Measurements from ENCODE around the gene NFYB.
"Not testable (repeated sequence)": the region's sequence is repeated elsewhere in the genome, so short reads cannot be mapped to it uniquely, and the experiment has no call there.

Gene NFYB

GRCh38 chr12:104115587-104115975 lies 22.4 kb downstream of the NFYB start:
- DNase-seq (ENCODE audit: low read depth, low spot score), result no peak

DNA sequence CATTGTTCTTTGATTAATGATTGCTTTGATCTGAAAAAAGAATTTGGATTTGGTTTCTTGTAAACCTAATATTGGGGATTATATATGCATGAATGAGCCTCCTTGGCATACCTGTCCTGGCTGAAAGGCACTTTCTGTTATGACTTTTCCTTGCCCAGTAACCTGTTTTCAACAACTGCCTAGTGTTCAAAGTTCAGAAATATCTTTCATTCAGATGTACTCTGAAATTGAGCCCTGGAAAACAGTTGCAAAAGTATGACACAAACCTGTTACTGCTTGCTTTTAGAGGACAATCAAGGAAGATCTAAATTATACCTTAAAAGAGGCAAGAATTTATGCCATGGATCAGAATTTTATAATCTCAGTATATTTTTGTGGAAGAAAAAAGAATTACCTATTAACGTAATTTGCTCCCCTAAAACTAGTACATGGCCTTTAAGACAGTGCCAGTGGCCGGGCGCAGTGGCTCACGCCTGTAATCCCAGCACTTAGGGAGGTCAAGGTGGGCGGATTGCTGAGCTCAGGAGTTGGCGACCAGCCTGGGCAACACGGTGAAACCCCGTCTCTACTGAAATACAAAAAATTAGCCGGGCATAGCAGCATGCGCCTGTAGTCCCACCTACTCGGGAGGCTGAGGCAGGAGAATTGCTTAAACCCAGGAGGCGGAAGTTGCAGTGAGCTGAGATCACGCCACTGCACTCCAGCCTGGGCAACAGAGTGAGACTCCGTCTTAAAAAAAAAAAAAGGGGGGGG lies 23.0 kb downstream of the NFYB start:
- DNase-seq (ENCODE audit: low read depth, low spot score), result not testable (repeated sequence)

DNA sequence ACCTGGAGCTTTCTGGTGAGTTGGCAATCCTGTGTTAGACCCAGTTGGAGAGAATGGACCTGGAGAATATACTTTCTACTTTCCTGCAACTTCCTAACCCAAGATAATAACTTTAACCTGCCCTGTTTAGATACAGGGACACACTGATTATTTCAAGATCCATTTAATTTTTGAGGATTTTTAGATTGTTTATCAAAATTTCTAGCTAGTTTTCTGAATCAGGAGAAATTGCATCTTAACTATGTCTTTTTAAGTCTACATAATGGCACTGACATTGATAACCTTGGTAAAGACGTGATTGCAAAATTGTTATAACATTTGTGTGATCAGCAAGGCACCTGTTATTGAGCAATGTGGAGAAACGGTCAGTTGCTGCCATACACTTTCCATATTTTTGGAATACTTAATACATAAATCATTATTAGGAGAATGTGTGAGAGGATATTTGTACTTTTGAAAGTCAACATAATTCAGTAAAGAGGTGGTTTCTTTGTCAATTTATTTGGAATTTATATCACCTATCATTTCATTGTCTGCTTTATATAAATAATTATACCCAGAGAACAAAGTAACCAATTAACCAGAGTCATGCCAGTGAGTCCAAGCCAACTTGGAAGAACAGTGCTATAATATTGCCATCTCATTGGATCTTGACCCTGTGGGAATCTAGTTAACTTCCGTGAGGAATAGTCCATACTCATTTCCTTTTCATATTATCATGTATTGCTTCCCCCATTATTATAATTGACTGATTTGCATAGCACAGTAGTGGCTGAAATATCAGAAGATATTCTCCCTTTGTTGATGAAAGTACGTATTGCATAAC lies 28.4 kb downstream of the NFYB start:
- DNase-seq (ENCODE audit: low read depth, low spot score), result no peak

DNA sequence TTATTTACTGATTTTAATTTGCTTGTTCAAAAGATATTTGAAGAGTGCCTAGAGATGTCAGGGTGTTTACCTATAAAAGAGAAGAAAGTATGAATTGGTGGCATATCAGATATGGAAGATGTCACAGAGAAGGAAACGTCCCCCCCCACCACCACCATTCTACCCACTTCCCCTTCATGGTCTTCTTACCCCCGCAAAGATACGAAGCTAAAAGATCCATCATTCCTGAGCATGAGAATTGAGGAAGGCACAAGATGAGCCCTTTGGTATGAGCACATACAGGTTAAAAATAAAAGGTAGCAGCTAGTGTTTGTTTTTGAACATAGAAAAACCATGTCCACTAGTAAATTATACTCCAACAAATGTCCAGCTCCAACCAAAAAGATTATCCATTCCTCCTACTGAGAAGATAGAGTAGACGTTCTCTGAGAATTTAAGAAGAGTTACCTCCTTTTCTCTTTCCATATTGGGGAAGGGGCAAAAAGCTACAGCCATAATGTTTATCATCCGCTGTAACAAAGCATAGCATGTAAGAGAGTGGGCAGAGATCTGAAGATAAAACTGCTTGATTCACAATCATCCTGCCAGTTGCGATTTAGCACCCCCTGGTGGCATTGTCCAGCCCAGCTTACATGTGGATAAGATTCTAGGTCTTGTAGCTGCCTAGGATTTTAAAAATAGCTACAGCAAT lies 29.1 kb downstream of the NFYB start:
- peak; percentile 51 for DNase-seq (ENCODE audit: low read depth, low spot score)

- DNase-seq (ENCODE audit: low read depth, low spot score), result no peak
These were observed 31.0 kb downstream of the NFYB start for GRCh38 chr12:104106965-104107364.

GRCh38 chr12:104105461-104105860 lies 32.5 kb downstream of the NFYB start:
- DNase-seq (ENCODE audit: low read depth, low spot score), result no peak

DNA sequence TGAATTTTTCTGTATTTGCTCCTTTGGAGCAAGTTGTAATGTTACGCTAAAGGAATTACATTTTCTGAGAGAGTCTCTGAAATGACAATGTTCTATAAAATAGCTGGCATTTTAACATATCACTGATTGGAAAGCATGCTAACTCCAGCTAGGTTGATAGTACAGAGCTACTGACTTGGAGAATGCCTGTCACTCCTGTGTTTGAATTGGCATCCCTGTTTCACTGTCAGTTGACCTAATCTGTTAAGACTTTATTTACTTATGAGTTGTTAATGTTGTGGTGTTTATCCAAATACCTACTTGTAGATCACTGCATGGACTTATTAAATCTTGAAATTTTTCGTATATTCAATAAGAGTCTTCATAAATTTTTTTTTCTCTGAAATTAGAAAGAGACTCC lies 40.1 kb downstream of the NFYB start:
- DNase-seq (ENCODE audit: low read depth, low spot score), result no peak

DNA sequence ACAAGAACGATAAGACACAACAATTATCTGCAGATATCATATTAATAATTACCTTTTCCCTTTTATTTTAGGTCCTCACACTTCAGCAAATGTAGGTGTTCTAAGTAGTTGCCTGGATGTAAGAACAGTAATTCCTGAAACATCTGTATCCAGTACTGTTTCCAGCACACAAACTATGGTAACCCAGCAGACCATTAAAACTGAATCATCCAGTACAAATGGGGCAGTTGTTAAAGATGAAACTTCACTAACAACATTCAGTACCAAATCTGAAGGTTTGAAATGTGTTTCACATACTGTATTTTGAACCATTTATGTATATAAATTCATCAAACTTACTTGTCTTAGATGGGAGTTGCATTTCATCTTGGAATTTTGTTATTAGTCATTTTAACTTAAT lies 42.7 kb downstream of the NFYB start:
- no peak for DNase-seq (ENCODE audit: low read depth, low spot score)

DNA sequence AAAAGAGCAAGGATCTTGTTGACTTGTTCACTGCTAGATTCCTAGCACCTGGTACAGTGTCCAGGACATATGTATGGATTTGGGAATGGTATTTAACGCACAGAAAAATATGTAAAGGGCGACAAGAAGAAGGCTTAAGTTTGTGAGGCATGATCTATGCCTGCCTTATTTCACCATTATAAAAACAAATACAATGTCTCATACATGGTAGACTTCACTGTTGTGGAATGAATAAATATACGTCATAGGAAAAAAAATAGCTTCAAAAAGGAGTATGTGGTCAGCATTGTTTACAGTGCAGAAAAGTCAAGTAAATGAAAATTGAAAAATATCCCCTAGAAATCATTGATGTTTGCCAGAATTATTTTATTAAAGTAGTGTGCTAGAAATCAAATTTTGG lies 43.7 kb downstream of the NFYB start:
- DNase-seq (ENCODE audit: low read depth, low spot score), result peak; percentile 2

DNA sequence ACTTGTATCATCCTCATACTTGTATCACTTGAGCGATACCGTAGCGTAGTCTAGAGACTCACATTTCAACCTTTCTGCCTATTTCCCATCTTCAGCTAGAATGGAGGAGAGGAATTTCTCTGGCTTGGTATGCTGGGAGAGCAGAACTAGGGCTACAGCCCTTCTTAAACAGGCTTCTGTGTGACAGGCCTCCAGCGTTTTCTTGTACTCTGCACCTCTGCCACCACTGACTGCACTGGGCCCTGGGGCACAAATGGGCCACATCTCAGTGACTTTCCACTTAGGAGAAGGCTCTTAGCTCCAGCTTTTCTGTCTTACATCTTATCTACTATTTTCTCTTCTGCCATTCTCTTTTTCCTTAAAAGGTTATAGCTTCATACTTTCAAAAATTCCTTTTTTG lies 46.9 kb downstream of the NFYB start:
- DNase-seq (ENCODE audit: low read depth, low spot score), result no peak

- DNase-seq (ENCODE audit: low read depth, low spot score), result no peak
These were observed 47.3 kb downstream of the NFYB start for GRCh38 chr12:104090685-104091084.

- no peak for DNase-seq (ENCODE audit: low read depth, low spot score)
These were observed 54.1 kb downstream of the NFYB start for GRCh38 chr12:104083769-104084475.

GRCh38 chr12:104080764-104081163 lies 57.2 kb downstream of the NFYB start:
- DNase-seq (ENCODE audit: low read depth, low spot score), result no peak

DNA sequence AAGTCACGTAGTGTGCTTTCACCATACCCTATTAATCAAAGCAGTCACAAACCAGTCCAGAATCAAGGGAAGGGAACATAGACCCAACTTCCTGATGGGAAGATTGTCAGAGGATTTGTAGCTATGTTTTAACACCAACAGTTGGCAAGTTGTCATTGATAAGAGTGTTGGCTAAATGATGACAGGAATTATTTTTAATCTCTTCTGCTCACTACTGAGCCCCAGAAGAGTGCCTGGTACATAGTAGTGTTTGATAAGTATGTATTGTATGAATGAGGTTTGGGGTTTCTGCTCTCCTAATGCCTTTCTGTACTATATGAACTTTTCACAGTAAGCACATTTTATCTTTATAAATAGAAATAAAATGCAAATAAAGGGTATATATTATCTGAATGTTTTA lies 59.0 kb downstream of the NFYB start:
- DNase-seq (ENCODE audit: low read depth, low spot score), result no peak

- DNase-seq (ENCODE audit: low read depth, low spot score), result no peak
These were observed 64.3 kb downstream of the NFYB start for GRCh38 chr12:104073699-104074098.

DNA sequence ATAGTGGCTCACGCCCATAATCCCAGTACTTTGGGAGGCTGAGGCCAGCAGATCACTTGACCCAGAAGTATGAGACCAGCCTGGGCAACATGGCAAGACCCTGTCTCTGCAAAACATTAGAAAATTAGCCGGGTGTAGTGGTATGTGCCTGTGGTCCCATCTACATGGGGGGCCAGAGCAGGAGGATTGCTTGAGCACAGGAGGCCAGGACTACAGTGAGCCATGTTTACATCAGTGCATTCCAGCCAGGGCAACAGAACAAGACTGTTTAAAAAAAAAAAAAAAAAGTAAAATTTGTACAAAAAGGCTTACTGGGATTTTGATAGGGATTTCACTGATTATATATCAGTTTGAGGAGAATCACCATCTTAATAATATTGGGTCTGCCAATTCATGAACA lies 65.9 kb downstream of the NFYB start:
- DNase-seq (ENCODE audit: low read depth, low spot score), result no peak
